KMS-11 (cell line): ENCODE measurements around the gene SCAMP5.

Experiments
- H2AFZ ChIP-seq: fragments of 200-600 bp; sonication (generic); 2 replicates; pipeline ENCODE4 v1.6.1; 2016; ENCODE audit warnings: antibody characterized with exemption, mixed run types, low read depth
- H3K27ac ChIP-seq: fragments of 200-600 bp; sonication (generic); 2 replicates; pipeline ENCODE4 v1.6.1; 2016; ENCODE audit warnings: mild to moderate bottlenecking, mixed run types
- H3K27me3 ChIP-seq: fragments of 200-600 bp; sonication (generic); 2 replicates; pipeline ENCODE4 v1.6.1; 2017; ENCODE audit warnings: mild to moderate bottlenecking, low read depth, mixed run types, moderate library complexity; ENCODE audit not compliant: insufficient read depth
- H3K36me3 ChIP-seq: fragments of 200-600 bp; sonication (generic); 2 replicates; pipeline ENCODE4 v1.6.1; 2017; ENCODE audit warnings: mild to moderate bottlenecking, mixed run types; ENCODE audit not compliant: insufficient read depth
- H3K4me1 ChIP-seq: fragments of 200-600 bp; sonication (generic); 2 replicates; pipeline ENCODE4 v1.6.1; 2016; ENCODE audit warnings: mild to moderate bottlenecking, low read depth, mixed run types; ENCODE audit not compliant: poor library complexity, severe bottlenecking
- H3K4me2 ChIP-seq: fragments of 200-600 bp; sonication (generic); 2 replicates; pipeline ENCODE4 v1.7.0; 2016; ENCODE audit warnings: mild to moderate bottlenecking, mixed run types
- H3K4me3 ChIP-seq: fragments of 200-600 bp; sonication (generic); IDR thresholded peaks from 2 replicates; pipeline ENCODE4 v1.6.1; 2017; ENCODE audit warnings: low read depth, low read length, mixed read lengths; ENCODE audit not compliant: insufficient read depth
- H3K79me2 ChIP-seq: fragments of 200-600 bp; sonication (generic); 2 replicates; pipeline ENCODE4 v1.6.1; 2016; ENCODE audit warnings: low read depth, mixed run types; ENCODE audit not compliant: insufficient read depth
- H3K9ac ChIP-seq: fragments of 200-600 bp; sonication (generic); 2 replicates; pipeline ENCODE4 v1.6.1; 2016; ENCODE audit warnings: mild to moderate bottlenecking, mixed run types
- H4K20me1 ChIP-seq: fragments of 200-600 bp; sonication (generic); 2 replicates; pipeline ENCODE4 v1.6.1; 2016; ENCODE audit warnings: mild to moderate bottlenecking, mixed run types; ENCODE audit not compliant: insufficient read depth
- CTCF ChIP-seq: fragments of 200-600 bp; sonication (generic); conservative IDR thresholded peaks from 2 replicates; pipeline ENCODE4 v1.6.1; 2017; ENCODE audit warnings: low read depth, mild to moderate bottlenecking, antibody characterized with exemption, low read length, moderate library complexity, mixed read lengths

The SCAMP5 gene

GRCh38 chr15:75059607-75060006, 64.2 kb downstream of the SCAMP5 start:
- Histone ChIP-seq H3K36me3 (no peaks in the 10 kb centered on the region), H3K4me1 (peaks cover 64% of the 10 kb centered on the region), H2AFZ (no peak overlapping the region), H3K79me2 (no peaks in the 10 kb centered on the region), H3K27ac (no peak overlapping the region), H3K4me2 (no peak overlapping the region), H3K9ac (no peak overlapping the region), H3K27me3 (no peaks in the 10 kb centered on the region), H4K20me1 (no peaks in the 10 kb centered on the region), H3K4me3 (no peak overlapping the region)
- TF ChIP-seq CTCF = no peak

- H3K4me1 ChIP-seq = peaks cover 64% of the 10 kb centered on the region
- no peak overlapping the region for H3K9ac ChIP-seq
- H3K27ac ChIP-seq = peak overlapping the region; percentile 10; the same call in 1 of the 2 replicates
- peak overlapping the region; percentile 41 for H3K4me2 ChIP-seq
- no peak for TF ChIP-seq CTCF
- no peaks in the 10 kb centered on the region for H4K20me1 ChIP-seq
- H2AFZ ChIP-seq = no peak overlapping the region
- H3K27me3 ChIP-seq = no peaks in the 10 kb centered on the region
- no peaks in the 10 kb centered on the region for H3K79me2 ChIP-seq
- no peaks in the 10 kb centered on the region for H3K36me3 ChIP-seq
- no peak overlapping the region for H3K4me3 ChIP-seq
Observed at GRCh38 chr15:75061272-75061671, 65.9 kb downstream of the SCAMP5 start.

GRCh38 chr15:75062706-75063105, 67.3 kb downstream of the SCAMP5 start:
- Histone ChIP-seq H4K20me1 (no peaks in the 10 kb centered on the region), H3K4me1 (peaks cover 70% of the 10 kb centered on the region), H3K27me3 (no peaks in the 10 kb centered on the region), H2AFZ (no peak overlapping the region), H3K27ac (no peak overlapping the region), H3K36me3 (no peaks in the 10 kb centered on the region), H3K4me3 (no peak overlapping the region), H3K4me2 (0 out of 2 replicates have a peak overlapping the region, but pooled peaks have one; percentile 41), H3K79me2 (no peaks in the 10 kb centered on the region), H3K9ac (no peak overlapping the region)
- TF ChIP-seq CTCF = no peak

- peaks cover 77% of the 10 kb centered on the region for H3K4me1 ChIP-seq
- no peak for TF ChIP-seq CTCF
Observed at GRCh38 chr15:75063338-75063737, 68.0 kb downstream of the SCAMP5 start.

GRCh38 chr15:75063889-75064288, 68.5 kb downstream of the SCAMP5 start:
- H3K4me2 ChIP-seq = no peak overlapping the region
- H3K27me3 ChIP-seq = no peaks in the 10 kb centered on the region

More at GRCh38 chr15:75063338-75063737, 68.0 kb downstream of the SCAMP5 start:
- no peaks in the 10 kb centered on the region for H3K79me2 ChIP-seq
- H2AFZ ChIP-seq = no peak overlapping the region
- H4K20me1 ChIP-seq = no peaks in the 10 kb centered on the region
- H3K4me3 ChIP-seq = no peak overlapping the region
- H3K27me3 ChIP-seq = no peaks in the 10 kb centered on the region
- H3K4me2 ChIP-seq = no peak overlapping the region
- no peak overlapping the region for H3K9ac ChIP-seq
- no peaks in the 10 kb centered on the region for H3K36me3 ChIP-seq
- H3K27ac ChIP-seq = no peak overlapping the region

More at GRCh38 chr15:75063889-75064288, 68.5 kb downstream of the SCAMP5 start:
- Histone ChIP-seq H2AFZ (no peak overlapping the region), H3K79me2 (no peaks in the 10 kb centered on the region), H3K4me1 (peaks cover 82% of the 10 kb centered on the region), H3K9ac (no peak overlapping the region), H3K36me3 (no peaks in the 10 kb centered on the region), H4K20me1 (no peaks in the 10 kb centered on the region), H3K4me3 (no peak overlapping the region), H3K27ac (no peak overlapping the region)
- TF ChIP-seq CTCF = no peak
